PC-9 (cell line): Measurements from ENCODE around the gene UQCR10.

Source experiments
- EZH2 ChIP-seq: fragments of 200-600 bp; sonication (generic); IDR thresholded peaks from 2 replicates; pipeline ENCODE4 v1.8.0; 2017; ENCODE audit warnings: antibody characterized with exemption, low read depth
- TF ChIP-seq, protein P1 (sequence below): fragments of 200-600 bp; sonication (generic); conservative IDR thresholded peaks from 2 replicates; pipeline ENCODE4 v1.6.1; 2017; ENCODE audit warnings: mixed run types, antibody characterized with exemption, mild to moderate bottlenecking, moderate library complexity

GRCh38 chr22:29814003-29814402 is 46.8 kb downstream of the UQCR10 start:
- TF ChIP-seq, protein P1, sequence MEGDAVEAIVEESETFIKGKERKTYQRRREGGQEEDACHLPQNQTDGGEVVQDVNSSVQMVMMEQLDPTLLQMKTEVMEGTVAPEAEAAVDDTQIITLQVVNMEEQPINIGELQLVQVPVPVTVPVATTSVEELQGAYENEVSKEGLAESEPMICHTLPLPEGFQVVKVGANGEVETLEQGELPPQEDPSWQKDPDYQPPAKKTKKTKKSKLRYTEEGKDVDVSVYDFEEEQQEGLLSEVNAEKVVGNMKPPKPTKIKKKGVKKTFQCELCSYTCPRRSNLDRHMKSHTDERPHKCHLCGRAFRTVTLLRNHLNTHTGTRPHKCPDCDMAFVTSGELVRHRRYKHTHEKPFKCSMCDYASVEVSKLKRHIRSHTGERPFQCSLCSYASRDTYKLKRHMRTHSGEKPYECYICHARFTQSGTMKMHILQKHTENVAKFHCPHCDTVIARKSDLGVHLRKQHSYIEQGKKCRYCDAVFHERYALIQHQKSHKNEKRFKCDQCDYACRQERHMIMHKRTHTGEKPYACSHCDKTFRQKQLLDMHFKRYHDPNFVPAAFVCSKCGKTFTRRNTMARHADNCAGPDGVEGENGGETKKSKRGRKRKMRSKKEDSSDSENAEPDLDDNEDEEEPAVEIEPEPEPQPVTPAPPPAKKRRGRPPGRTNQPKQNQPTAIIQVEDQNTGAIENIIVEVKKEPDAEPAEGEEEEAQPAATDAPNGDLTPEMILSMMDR, result peak; percentile 46; the same call in 1 of the 2 replicates
- no peak for TF ChIP-seq EZH2
